ENCODE data around the gene ZNF780B. TPM values are rescaled to one million over a fixed set of nuclear protein-coding genes. Genes with fewer than 3 reads are reported as not detected.

The ZNF780B gene
- total RNA-seq, 1 donor from 2014 or later = 27.1 TPM

- DNase-seq (no peak), ATAC-seq (no peak)
- Histone ChIP-seq H3K36me3 (peaks cover 39% of the 10 kb centered on the region), H3K4me3 (no peak overlapping the region), H3K27ac (no peak overlapping the region), H3K27me3 (ENCODE audit: low read depth) (no peaks in the 10 kb centered on the region), H3K4me1 (no peaks in the 10 kb centered on the region), H3K9me3 (peaks cover 32% of the 10 kb centered on the region)
- intact Hi-C loops (cut with DNase I) = no loop called here
- TF ChIP-seq, protein P1, sequence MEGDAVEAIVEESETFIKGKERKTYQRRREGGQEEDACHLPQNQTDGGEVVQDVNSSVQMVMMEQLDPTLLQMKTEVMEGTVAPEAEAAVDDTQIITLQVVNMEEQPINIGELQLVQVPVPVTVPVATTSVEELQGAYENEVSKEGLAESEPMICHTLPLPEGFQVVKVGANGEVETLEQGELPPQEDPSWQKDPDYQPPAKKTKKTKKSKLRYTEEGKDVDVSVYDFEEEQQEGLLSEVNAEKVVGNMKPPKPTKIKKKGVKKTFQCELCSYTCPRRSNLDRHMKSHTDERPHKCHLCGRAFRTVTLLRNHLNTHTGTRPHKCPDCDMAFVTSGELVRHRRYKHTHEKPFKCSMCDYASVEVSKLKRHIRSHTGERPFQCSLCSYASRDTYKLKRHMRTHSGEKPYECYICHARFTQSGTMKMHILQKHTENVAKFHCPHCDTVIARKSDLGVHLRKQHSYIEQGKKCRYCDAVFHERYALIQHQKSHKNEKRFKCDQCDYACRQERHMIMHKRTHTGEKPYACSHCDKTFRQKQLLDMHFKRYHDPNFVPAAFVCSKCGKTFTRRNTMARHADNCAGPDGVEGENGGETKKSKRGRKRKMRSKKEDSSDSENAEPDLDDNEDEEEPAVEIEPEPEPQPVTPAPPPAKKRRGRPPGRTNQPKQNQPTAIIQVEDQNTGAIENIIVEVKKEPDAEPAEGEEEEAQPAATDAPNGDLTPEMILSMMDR (IDR thresholded peaks at IDR 0.05) = no peak
These were observed 46.4 kb downstream of the ZNF780B start for GRCh38 chr19:40009674-40010073.

GRCh38 chr19:40006273-40006691, 49.7 kb downstream of the ZNF780B start:
- H3K4me1 ChIP-seq = no peaks in the 10 kb centered on the region
- TF ChIP-seq, protein P1 (IDR thresholded peaks at IDR 0.05) = no peak
- H3K27me3 ChIP-seq (ENCODE audit: low read depth) = no peaks in the 10 kb centered on the region
- H3K36me3 ChIP-seq = peaks cover 39% of the 10 kb centered on the region
- H3K9me3 ChIP-seq = peaks cover 5% of the 10 kb centered on the region
- H3K27ac ChIP-seq = no peak overlapping the region
- intact Hi-C loops (cut with DNase I) = no loop called here
- H3K4me3 ChIP-seq = no peak overlapping the region
- DNase-seq (no peak), ATAC-seq (no peak)

DNA sequence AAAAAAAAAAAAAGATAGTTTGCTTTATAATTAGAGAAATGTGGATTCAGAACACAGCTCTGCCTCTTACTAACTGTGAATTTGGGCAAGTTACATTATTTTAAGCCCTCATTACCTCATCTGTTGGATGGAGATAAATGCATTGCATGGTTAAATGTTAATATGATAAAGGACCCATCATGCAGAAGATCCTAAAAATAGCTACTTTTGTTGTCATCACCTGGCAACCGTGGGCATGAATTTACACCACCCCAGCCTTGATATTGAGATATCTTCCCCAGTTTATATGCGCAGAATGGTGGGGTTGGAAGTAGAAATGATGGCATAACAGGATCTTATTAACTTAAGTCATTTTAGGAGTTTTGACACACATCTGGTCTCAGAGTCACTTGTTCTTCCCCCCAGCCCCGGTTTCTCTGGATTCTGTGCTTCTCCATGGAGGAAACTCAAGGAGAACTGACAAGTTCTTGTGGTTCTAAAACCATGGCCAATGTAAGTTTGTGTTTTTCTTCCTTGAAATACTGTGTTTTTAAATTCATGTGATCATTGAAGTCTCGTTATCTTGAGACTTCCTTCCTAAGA, 50.2 kb downstream of the ZNF780B start:
- Histone ChIP-seq H3K4me1 (no peaks in the 10 kb centered on the region), H3K27ac (no peak overlapping the region), H3K36me3 (peaks cover 39% of the 10 kb centered on the region), H3K9me3 (peaks cover 5% of the 10 kb centered on the region), H3K4me3 (no peak overlapping the region), H3K27me3 (ENCODE audit: low read depth) (no peaks in the 10 kb centered on the region)
- DNase-seq (no peak), ATAC-seq (no peak)
- intact Hi-C loops (cut with DNase I) = no loop called here
- TF ChIP-seq, protein P1 (IDR thresholded peaks at IDR 0.05) = no peak

GRCh38 chr19:39998501-39998900, 57.5 kb downstream of the ZNF780B start:
- Histone ChIP-seq H3K9me3 (peaks cover 4% of the 10 kb centered on the region), H3K27ac (no peak overlapping the region), H3K4me1 (peaks cover 17% of the 10 kb centered on the region), H3K36me3 (no peaks in the 10 kb centered on the region), H3K4me3 (no peak overlapping the region), H3K27me3 (ENCODE audit: low read depth) (no peaks in the 10 kb centered on the region)
- TF ChIP-seq, protein P1 (IDR thresholded peaks at IDR 0.05) = no peak
- no peak for ATAC-seq
- intact Hi-C loops (cut with DNase I) = no loop called here
- DNase-seq = no peak

- no peaks in the 10 kb centered on the region for H3K27me3 ChIP-seq (ENCODE audit: low read depth)
- intact Hi-C loops (cut with DNase I) = no loop called here
- peak overlapping the region; percentile 81 for H3K4me3 ChIP-seq
- peak overlapping the region; percentile 88 for H3K27ac ChIP-seq
- no peak for DNase-seq
- ATAC-seq = no peak
- H3K36me3 ChIP-seq = no peaks in the 10 kb centered on the region
- peaks cover 17% of the 10 kb centered on the region for H3K4me1 ChIP-seq
- TF ChIP-seq, protein P1 (IDR thresholded peaks at IDR 0.05) = no peak
- peaks cover 4% of the 10 kb centered on the region for H3K9me3 ChIP-seq
These were observed 58.3 kb downstream of the ZNF780B start for GRCh38 chr19:39997638-39998216.
